Activated CD4-positive, alpha-beta T cell treated with anti-CD3 and anti-CD28 coated beads for 36 hours (primary cell): ENCODE results near the gene SLC34A3. TPM values are rescaled to one million over a fixed set of nuclear protein-coding genes. Genes with fewer than 3 reads are reported as not detected.

ENCODE experiments used
- ATAC-seq: fragments of 200-7000 bp; cut with Tn5 transposase; one replicate; pipeline ENCODE4 v1.10.0; 2021; ENCODE audit warnings: mild to moderate bottlenecking, moderate library complexity
- CTCF ChIA-PET: fragments of 350-600 bp; sonication (Branson Sonifier 250); formaldehyde crosslinking; loops from one replicate; lab custom pipeline; 2021; ENCODE audit warnings: antibody characterized with exemption; lab: Charles Lee
- POLR2A ChIA-PET: fragments of 350-600 bp; sonication (Branson Sonifier 250); formaldehyde crosslinking; loops from one replicate; lab custom pipeline; 2021; ENCODE audit warnings: antibody characterized with exemption, inconsistent platforms; lab: Charles Lee
- DNase-seq: peaks from one replicate; pipeline ENCODE4 v3.0.0-alpha.2; 2020
- H3K27ac Mint-ChIP-seq: one replicate; pipeline ENCODE4 v1.8.0; 2021; ENCODE audit warnings: mixed read lengths
- H3K27me3 Mint-ChIP-seq: one replicate; pipeline ENCODE4 v1.8.0; 2021; ENCODE audit warnings: mixed read lengths
- H3K36me3 Mint-ChIP-seq: one replicate; pipeline ENCODE4 v1.8.0; 2021; ENCODE audit warnings: low read depth, mixed read lengths
- H3K4me1 Mint-ChIP-seq: one replicate; pipeline ENCODE4 v1.8.0; 2021; ENCODE audit warnings: mixed read lengths
- H3K4me3 Mint-ChIP-seq: one replicate; pipeline ENCODE4 v1.8.0; 2021; ENCODE audit warnings: mild to moderate bottlenecking, moderate library complexity, mixed read lengths
- H3K9me3 Mint-ChIP-seq: one replicate; pipeline ENCODE4 v1.8.0; 2021; ENCODE audit warnings: low read depth, mixed read lengths
- intact Hi-C, 2 experiments: fragments of 100-400 bp; cut with DNase I in 1 of 2; cut with micrococcal nuclease in 1 of 2; formaldehyde crosslinking; loops; one replicate each; pipeline versions ENCODE4 v1.14.2 to v1.15.1; 2022 to 2024; cut with DNase I, micrococcal nuclease
- total RNA-seq, 2 experiments: library from RNA; stranded (reverse); gene quantifications; one replicate each; pipeline ENCODE4 v1.2.3, GENCODE V29; 2021

The SLC34A3 gene
- total RNA-seq, 2 experiments from 2014 or later: not detected

DNA sequence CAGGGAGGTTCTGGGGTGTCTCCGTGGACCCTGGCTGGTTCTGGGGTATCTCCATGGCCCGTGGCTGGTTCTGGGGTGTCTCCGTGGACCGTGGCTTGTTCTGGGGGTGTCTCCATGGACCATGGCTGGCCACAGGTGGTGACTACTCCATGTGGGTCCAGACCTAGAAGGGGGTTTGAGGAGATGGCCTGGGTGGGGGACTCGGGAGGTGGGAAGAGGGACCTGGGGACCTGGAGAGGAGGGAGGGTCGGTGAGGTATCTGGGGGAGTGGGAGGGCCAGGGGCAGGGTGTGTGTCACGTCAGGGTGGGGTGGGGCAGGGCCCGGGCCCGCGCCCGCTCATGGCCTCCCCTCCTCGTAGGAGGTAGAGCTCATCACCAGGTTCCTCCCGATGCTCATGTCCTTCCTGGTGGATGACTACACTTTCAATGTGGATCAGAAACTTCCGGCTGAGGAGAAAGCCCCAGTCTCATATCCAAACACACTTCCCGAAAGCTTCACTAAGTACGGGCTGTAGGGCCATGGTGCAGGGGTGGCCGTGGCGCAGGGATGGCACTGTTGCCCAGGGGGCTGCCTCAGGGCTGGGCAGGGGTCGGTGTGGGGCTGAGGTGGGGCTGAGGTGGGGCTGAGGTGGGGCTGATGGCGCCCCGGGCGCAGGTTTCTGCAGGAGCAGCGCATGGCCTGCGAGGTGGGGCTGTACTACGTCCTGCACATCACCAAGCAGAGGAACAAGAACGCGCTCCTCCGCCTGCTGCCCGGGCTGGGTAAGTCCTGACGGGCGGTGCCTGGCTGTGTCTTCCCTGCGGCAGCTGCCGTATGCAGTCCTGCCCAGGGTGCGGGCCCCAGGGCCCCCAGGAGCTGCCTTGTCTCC lies 36.1 kb downstream of the SLC34A3 start:
- CTCF ChIA-PET: interaction anchor here (0.6 to 1.4 kb wide), 2 partner anchors 11 to 48 kb away, joined by 4 read pairs; no protein-coding TSS in a partner anchor
- peaks cover 38% of the 10 kb centered on the region for H3K36me3 Mint-ChIP-seq
- DNase-seq (no peak), ATAC-seq (no peak)
- no peaks in the 10 kb centered on the region for H3K9me3 Mint-ChIP-seq
- intact Hi-C loops: no loop called here
- H3K4me1 Mint-ChIP-seq: peaks cover 8% of the 10 kb centered on the region
- POLR2A ChIA-PET: no interaction called here
- no peak overlapping the region for H3K4me3 Mint-ChIP-seq
- no peak overlapping the region for H3K27ac Mint-ChIP-seq
- H3K27me3 Mint-ChIP-seq: no peaks in the 10 kb centered on the region

DNA sequence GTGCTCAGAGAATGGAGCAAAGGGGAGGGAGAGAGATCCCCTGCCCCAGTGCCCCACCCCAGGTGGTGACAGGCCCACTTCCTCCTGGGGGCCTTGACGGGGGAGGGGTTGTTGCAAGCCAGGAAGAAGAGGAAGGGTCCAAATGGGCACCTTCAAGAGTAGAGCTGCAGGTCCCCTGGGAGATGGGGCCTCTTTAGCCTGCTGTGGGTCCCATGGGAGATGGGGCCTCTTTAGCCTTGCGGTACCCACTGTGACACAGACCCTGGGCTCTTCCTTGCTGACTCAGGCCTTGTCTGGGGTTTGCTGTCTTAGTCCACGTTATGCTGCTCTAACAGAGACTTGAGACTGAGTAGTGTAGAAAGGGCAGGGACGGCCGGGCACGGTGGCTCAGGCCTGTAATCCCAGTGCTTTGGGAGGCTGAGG lies 37.2 kb downstream of the SLC34A3 start:
- intact Hi-C loops: no loop called here
- Mint-ChIP-seq H3K27me3 (no peaks in the 10 kb centered on the region), H3K4me3 (no peak overlapping the region), H3K36me3 (peaks cover 35% of the 10 kb centered on the region), H3K9me3 (no peaks in the 10 kb centered on the region), H3K4me1 (peaks cover 8% of the 10 kb centered on the region), H3K27ac (no peak overlapping the region)
- POLR2A ChIA-PET: no interaction called here
- CTCF ChIA-PET: no interaction called here
- no peak for DNase-seq
- no peak for ATAC-seq

DNA sequence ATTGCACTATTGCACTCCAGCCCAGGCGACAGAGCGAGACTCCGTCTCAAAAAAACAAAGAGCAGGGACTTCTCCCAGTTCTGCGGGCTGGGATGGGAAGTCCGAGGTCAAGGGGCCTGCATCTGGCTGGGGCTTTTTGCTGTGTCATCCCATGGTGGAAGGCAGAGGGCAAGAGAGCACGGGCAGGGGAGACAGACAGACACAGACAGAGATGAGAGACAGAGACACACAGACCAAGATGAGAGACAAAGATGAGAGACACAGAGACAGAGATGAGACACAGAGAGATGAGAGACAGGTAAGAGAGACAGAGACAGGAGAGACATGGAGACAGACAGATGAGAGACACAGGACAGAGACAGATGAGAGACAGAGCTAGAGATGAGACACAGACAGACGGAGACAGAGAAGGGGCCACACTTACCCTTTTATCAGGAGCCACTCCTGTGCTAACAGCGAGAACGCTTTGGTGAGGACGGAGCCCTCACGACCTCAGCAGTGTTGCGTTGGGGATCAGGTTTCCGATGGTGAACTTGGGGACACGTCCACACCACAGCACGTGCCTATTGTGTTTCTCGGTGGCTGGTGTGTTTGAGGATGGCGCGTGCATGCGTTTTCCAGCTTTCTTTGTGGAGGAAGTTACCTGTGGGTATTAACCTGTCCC lies 38.0 kb downstream of the SLC34A3 start:
- ChIA-PET POLR2A (no interaction called here), CTCF (interaction anchor here (0.8 kb wide), 1 partner anchor 14 kb away, joined by 3 read pairs; no protein-coding TSS in a partner anchor)
- Mint-ChIP-seq H3K9me3 (no peaks in the 10 kb centered on the region), H3K4me3 (no peak overlapping the region), H3K27me3 (no peaks in the 10 kb centered on the region), H3K27ac (no peak overlapping the region), H3K36me3 (peaks cover 35% of the 10 kb centered on the region), H3K4me1 (peaks cover 8% of the 10 kb centered on the region)
- ATAC-seq (no peak), DNase-seq (no peak)
- intact Hi-C loops: no loop called here

DNA sequence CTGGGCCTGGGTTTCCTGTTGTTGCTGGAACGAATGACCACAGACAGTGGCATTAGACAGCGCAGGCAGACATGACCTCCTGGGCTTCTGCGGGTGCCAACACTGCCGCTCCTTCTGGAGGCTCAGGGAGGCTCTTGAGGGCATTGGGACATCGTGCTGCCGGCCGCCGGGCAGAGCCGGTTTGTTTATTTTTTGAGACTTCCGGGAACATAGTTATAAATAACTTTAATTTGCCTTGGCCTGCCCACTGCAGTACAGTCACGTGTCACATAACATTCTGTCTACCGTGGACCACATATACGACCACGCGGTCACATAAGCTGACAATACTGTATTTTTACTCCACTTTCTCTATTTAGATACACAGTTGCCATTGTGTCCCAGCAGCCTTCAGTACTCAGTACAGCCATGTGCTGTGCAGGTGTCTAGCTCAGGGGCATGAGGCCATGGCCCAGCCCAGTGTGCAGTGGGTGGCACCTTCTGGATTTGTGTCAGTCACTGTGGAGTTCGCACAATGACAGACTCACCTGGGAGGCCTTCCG lies 38.6 kb downstream of the SLC34A3 start:
- no peak overlapping the region for H3K4me3 Mint-ChIP-seq
- H3K36me3 Mint-ChIP-seq: peaks cover 35% of the 10 kb centered on the region
- H3K27me3 Mint-ChIP-seq: no peaks in the 10 kb centered on the region
- DNase-seq (no peak), ATAC-seq (no peak)
- intact Hi-C loops: no loop called here
- ChIA-PET CTCF (interaction anchor here (0.7 to 0.8 kb wide), 2 partner anchors 13 to 163 kb away, joined by 3 read pairs; no protein-coding TSS in a partner anchor), POLR2A (no interaction called here)
- no peak overlapping the region for H3K27ac Mint-ChIP-seq
- no peaks in the 10 kb centered on the region for H3K9me3 Mint-ChIP-seq
- peaks cover 8% of the 10 kb centered on the region for H3K4me1 Mint-ChIP-seq

DNA sequence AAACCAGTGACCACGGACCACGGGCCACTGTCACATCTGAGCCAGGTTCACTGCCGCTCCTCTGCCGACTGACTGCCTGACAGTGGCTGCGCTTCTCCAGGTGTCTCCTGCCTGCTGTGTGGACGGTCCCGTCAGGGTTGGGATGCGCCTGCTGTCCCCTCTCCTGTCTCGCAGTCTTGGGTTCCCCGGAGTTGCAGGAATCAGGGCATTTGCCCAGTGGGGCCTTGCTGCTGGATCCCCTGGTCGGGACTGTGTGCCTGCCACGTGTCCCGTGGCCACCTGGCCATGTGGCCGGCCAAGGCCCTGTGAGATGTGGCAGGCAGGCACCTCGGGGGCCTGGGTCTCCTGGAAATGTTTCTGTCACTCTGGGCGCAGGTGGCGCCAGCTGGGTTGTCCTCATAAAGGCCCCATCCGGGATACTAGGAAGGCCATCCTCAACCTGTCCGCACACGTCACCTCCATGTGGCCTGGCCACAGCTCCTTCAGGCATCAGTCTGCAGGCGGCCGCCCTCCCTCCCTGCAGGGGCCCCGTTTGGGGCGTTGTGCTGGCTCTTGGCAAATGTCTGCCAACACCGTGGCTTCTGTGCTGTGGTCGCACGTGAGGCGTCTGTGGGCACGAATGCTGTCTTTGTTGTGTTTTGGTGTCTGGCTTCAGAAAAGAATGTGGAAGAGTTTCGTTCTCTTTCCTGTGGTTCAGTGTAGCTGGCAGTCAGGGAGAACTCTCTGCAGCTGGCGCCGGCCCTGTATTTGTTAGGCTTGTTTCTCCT lies 40.4 kb downstream of the SLC34A3 start:
- Mint-ChIP-seq H3K27ac (no peak overlapping the region), H3K27me3 (no peaks in the 10 kb centered on the region), H3K9me3 (no peaks in the 10 kb centered on the region), H3K4me3 (no peak overlapping the region), H3K4me1 (peaks cover 8% of the 10 kb centered on the region), H3K36me3 (peaks cover 33% of the 10 kb centered on the region)
- DNase-seq (peak; percentile 54), ATAC-seq (peak; percentile 38)
- CTCF ChIA-PET: no interaction called here
- intact Hi-C loops: no loop called here
- POLR2A ChIA-PET: no interaction called here

DNA sequence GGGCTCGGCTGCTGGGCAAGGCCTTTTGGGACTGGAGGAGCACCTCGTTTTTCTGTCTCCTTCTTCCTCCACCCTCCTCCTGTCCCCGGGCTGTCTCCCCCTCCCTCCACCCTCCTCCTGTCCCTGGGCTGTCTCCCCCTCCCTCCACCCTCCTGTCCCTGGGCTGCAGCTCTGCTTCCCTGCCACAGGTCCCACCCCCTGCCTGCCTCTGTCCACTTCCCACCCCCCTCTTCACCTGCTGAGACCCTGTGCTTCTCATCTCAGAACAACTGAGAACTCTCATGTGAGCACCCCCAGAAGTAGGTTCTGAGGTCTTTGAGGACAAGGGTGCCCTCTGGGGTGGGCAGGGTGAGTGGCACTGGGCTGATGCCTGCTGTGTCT lies 41.0 kb downstream of the SLC34A3 start:
- Mint-ChIP-seq H3K9me3 (no peaks in the 10 kb centered on the region), H3K36me3 (peaks cover 33% of the 10 kb centered on the region), H3K4me3 (no peak overlapping the region), H3K4me1 (peaks cover 9% of the 10 kb centered on the region), H3K27ac (no peak overlapping the region), H3K27me3 (no peaks in the 10 kb centered on the region)
- ChIA-PET CTCF (no interaction called here), POLR2A (no interaction called here)
- ATAC-seq (no peak), DNase-seq (no peak)
- intact Hi-C loops: no loop called here

DNA sequence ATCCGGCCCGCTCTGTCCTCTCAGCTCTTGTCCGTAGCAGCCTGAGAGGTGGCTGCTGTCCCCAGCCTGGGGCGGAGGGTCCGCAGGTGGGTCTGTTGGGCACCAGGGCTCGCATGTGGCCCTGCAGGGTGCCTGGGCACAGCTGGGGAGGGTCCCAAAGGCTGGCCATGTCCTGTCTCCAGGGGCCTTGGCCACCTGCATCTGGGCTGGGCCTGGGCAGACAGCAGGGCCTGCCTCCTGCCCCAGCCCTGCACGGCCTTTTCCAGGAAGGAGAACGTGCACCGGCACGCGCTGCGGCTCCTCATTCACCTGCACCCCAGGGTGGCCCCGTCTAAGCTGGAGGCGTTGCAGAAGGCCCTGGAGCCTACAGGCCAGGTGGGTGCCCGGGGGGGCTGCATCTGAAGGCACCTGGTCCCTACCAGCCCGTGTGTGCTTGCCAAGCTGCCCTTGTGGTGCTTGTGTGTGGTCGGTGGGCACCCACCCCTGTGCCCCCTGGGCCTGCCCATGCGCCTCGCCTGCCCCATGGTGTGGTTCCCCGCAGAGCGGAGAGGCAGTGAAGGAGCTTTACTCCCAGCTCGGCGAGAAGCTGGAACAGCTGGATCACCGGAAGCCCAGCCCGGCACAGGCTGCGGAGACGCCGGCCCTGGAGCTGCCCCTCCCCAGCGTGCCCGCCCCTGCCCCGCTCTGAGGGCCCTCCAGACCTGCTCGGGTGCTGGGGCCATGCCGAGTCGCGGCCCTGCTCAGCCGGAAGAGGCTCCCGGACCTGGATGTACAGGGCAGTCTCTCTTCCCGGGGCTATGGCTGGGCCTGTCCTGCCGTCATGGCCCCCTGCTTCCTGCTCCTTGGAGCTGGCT lies 41.8 kb downstream of the SLC34A3 start:
- CTCF ChIA-PET: no interaction called here
- Mint-ChIP-seq H3K9me3 (no peaks in the 10 kb centered on the region), H3K4me1 (peaks cover 14% of the 10 kb centered on the region), H3K27me3 (no peaks in the 10 kb centered on the region), H3K27ac (no peak overlapping the region), H3K4me3 (no peak overlapping the region), H3K36me3 (peaks cover 28% of the 10 kb centered on the region)
- intact Hi-C loops: no loop called here
- DNase-seq: no peak
- POLR2A ChIA-PET: no interaction called here
- ATAC-seq: no peak

DNA sequence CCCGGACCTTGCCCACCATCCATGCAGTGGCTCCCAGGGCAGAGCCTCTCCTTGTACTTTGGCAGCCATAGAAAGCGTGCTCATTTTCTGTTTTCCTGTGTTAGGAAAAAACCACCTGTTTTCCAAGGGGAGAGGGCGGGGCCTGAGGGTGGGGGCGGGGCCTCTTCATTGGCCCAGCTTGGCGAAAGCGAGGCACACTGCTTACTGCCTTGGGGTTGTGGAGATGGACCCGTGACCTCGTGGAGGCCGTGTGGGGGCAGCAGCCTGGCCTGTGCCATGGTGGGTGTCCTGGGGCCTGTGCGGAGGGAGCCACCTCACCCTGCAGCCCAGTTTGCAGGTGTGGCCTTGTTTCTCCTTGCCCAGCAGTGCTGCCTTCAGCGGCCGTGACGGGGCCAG lies 42.4 kb downstream of the SLC34A3 start:
- H3K36me3 Mint-ChIP-seq: peaks cover 24% of the 10 kb centered on the region
- no peak overlapping the region for H3K27ac Mint-ChIP-seq
- H3K4me1 Mint-ChIP-seq: peaks cover 15% of the 10 kb centered on the region
- intact Hi-C loops: no loop called here
- ChIA-PET POLR2A (no interaction called here), CTCF (no interaction called here)
- no peaks in the 10 kb centered on the region for H3K9me3 Mint-ChIP-seq
- ATAC-seq (no peak), DNase-seq (no peak)
- no peaks in the 10 kb centered on the region for H3K27me3 Mint-ChIP-seq
- no peak overlapping the region for H3K4me3 Mint-ChIP-seq

DNA sequence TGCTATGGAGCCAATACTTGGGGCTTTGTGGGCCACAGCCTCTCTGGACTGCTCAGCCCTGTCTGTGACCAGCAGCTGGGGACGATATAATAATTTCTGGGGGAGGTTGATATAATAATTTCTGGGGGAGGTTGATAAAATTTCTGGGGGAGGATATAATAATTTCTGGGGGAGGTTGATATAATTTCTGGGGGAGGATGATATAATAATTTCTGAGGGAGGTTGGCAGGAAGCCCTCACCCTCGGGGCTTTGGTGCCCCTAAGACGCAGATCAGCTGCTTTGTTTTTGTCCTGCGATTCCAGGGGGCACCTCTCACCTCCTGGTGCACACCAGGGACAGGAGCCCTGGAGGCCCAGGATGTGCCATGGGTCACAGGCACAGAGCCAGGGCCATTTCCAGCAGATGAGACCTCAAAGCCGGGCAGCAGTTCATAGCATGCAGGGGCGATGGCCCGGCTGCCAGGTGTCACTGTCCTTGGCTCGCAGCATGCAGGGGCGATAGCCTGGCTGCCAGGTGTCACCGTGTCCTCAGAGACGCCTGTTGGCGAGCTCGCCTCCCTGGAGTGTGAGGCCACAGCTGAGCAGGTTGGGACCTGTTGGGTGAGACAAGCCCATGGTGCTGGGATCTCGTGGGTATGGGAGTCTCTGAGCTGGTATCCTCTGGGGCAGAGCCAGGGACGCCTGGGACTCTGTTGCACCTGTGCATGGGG lies 43.1 kb downstream of the SLC34A3 start:
- intact Hi-C loops: no loop called here
- no peak overlapping the region for H3K27ac Mint-ChIP-seq
- H3K9me3 Mint-ChIP-seq: no peaks in the 10 kb centered on the region
- H3K4me1 Mint-ChIP-seq: peaks cover 15% of the 10 kb centered on the region
- H3K36me3 Mint-ChIP-seq: peaks cover 19% of the 10 kb centered on the region
- no peaks in the 10 kb centered on the region for H3K27me3 Mint-ChIP-seq
- ChIA-PET POLR2A (no interaction called here), CTCF (interaction anchor here (1.0 kb wide), 1 partner anchor 37 kb away, joined by 4 read pairs; no protein-coding TSS in a partner anchor)
- no peak for DNase-seq
- no peak overlapping the region for H3K4me3 Mint-ChIP-seq
- ATAC-seq: no peak

DNA sequence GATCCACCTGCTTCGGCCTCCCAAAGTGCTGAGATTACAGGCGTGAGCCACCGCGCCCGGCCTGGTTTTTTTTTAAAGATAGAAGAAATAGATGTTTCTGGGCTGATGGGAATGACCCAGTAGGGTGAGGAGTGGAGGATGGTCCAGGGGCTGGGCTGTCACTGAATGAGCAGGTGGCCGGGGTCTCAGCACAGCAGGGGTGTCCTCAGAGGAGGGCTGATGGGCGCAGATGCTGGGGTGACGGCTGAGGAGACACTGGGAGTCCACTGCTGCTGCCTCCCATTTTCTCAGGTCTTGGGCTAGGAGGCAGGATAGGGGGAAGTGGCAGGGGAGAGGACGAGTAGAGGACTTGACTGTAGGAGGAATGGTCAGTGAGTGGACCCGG lies 44.5 kb downstream of the SLC34A3 start:
- no peaks in the 10 kb centered on the region for H3K27me3 Mint-ChIP-seq
- ATAC-seq (no peak), DNase-seq (no peak)
- POLR2A ChIA-PET: no interaction called here
- H3K36me3 Mint-ChIP-seq: peaks cover 8% of the 10 kb centered on the region
- H3K4me1 Mint-ChIP-seq: peaks cover 15% of the 10 kb centered on the region
- H3K27ac Mint-ChIP-seq: no peak overlapping the region
- H3K9me3 Mint-ChIP-seq: no peaks in the 10 kb centered on the region
- intact Hi-C loops: no loop called here
- CTCF ChIA-PET: no interaction called here
- H3K4me3 Mint-ChIP-seq: no peak overlapping the region
